IMR-90 (cell line): ENCODE results near the gene NEIL1. TPM values are rescaled to one million over a fixed set of nuclear protein-coding genes. Genes with fewer than 3 reads are reported as not detected.

Experiments
- ATAC-seq: fragments of 200-7000 bp; cut with Tn5 transposase; 2 replicates; pipeline ENCODE4 v1.9.1; 2020; ENCODE audit warnings: low read depth, mild to moderate bottlenecking, moderate library complexity
- BruUV-seq: library from RNA; stranded (reverse); fragments of 400-500 nt; replicated peaks from 2 replicates; lab custom pipeline; 2021; lab: Mats Ljungman, UMichigan
- CTCF ChIA-PET: fragments of 300-600 bp; formaldehyde crosslinking; extraction: SDS; loops from one replicate; lab custom pipeline; 2021; ENCODE audit warnings: antibody characterized with exemption; lab: Yijun Ruan, JAX
- POLR2A ChIA-PET: fragments of 300-600 bp; sonication (Branson Sonifier 250); formaldehyde crosslinking; loops from one replicate; lab custom pipeline; 2022; ENCODE audit warnings: antibody characterized with exemption; ENCODE audit not compliant: unreplicated experiment; lab: Charles Lee
- DNase-seq: peaks from one replicate; pipeline ENCODE4 v3.0.0; 2013
- H2AFZ ChIP-seq: replicated peaks from 2 replicates; pipeline ENCODE3; 2013; ENCODE audit warnings: low read length, mild to moderate bottlenecking; ENCODE audit not compliant: poor library complexity
- H2AK5ac ChIP-seq: 2 replicates; pipeline ENCODE4 v1.6.1; 2013; ENCODE audit warnings: low read depth, low read length, inconsistent platforms
- H2AK9ac ChIP-seq: replicated peaks from 2 replicates; pipeline ENCODE3; 2013; ENCODE audit warnings: mild to moderate bottlenecking, low read depth, low read length, moderate library complexity; ENCODE audit not compliant: poor library complexity
- H2BK120ac ChIP-seq: 2 replicates; pipeline ENCODE4 v1.6.1; 2013; ENCODE audit warnings: low read depth, low read length, inconsistent platforms
- H2BK15ac ChIP-seq: 3 replicates; pipeline ENCODE4 v1.6.1; 2013; ENCODE audit warnings: low read depth, low read length, inconsistent platforms
- H2BK20ac ChIP-seq: 2 replicates; pipeline ENCODE4 v1.6.1; 2013; ENCODE audit warnings: low read depth, mild to moderate bottlenecking, inconsistent platforms, low read length, moderate library complexity
- H2BK5ac ChIP-seq: 2 replicates; pipeline ENCODE4 v1.6.1; 2013; ENCODE audit warnings: mild to moderate bottlenecking, low read depth, low read length, inconsistent platforms; ENCODE audit not compliant: poor library complexity, severe bottlenecking
- H3K14ac ChIP-seq: replicated peaks from 2 replicates; pipeline ENCODE4 v1.6.1; 2013; ENCODE audit warnings: low read depth, low read length, inconsistent platforms
- H3K18ac ChIP-seq: 2 replicates; pipeline ENCODE4 v1.6.1; 2013; ENCODE audit warnings: low read depth, low read length, control low read depth
- H3K23ac ChIP-seq: 2 replicates; pipeline ENCODE4 v1.6.1; 2013; ENCODE audit warnings: low read depth, low read length, inconsistent platforms
- H3K27ac ChIP-seq: 2 replicates; pipeline ENCODE4 v1.5.1; 2013; ENCODE audit warnings: mild to moderate bottlenecking, control low read depth, low read length; ENCODE audit not compliant: insufficient read depth
- H3K27me3 ChIP-seq: 2 replicates; pipeline ENCODE4 v1.6.1; 2013; ENCODE audit warnings: low read length; ENCODE audit not compliant: control insufficient read depth, insufficient read depth
- H3K36me3 ChIP-seq: 2 replicates; pipeline ENCODE4 v1.6.1; 2013; ENCODE audit warnings: low read length, mixed read lengths; ENCODE audit not compliant: control insufficient read depth, insufficient read depth
- H3K4ac ChIP-seq: 2 replicates; pipeline ENCODE4 v1.6.1; 2013; ENCODE audit warnings: low read depth, low read length, inconsistent platforms
- H3K4me1 ChIP-seq: 2 replicates; pipeline ENCODE4 v1.6.1; 2013; ENCODE audit warnings: low read length, mixed read lengths; ENCODE audit not compliant: control insufficient read depth, insufficient read depth
- H3K4me2 ChIP-seq: 2 replicates; pipeline ENCODE4 v1.6.1; 2013; ENCODE audit warnings: low read depth, mild to moderate bottlenecking, control low read depth, low read length, moderate library complexity
- H3K4me3 ChIP-seq: 2 replicates; pipeline ENCODE4 v1.5.1; 2013; ENCODE audit warnings: low read depth, mild to moderate bottlenecking, control low read depth, low read length, moderate library complexity; ENCODE audit not compliant: insufficient read depth
- H3K56ac ChIP-seq: 2 replicates; pipeline ENCODE4 v1.6.1; 2013; ENCODE audit warnings: low read length, inconsistent platforms; ENCODE audit not compliant: insufficient read depth; ENCODE audit errors: extremely low read depth
- H3K79me1 ChIP-seq, 2 experiments: 2 replicates each; pipeline ENCODE4 v1.6.1; 2013; ENCODE audit warnings: low read length in 2 of 2, inconsistent platforms in 1 of 2, low read depth in 1 of 2
- H3K9ac ChIP-seq: 2 replicates; pipeline ENCODE4 v1.6.1; 2013; ENCODE audit warnings: low read depth, low read length, control low read depth
- H3K9me1 ChIP-seq: 2 replicates; pipeline ENCODE4 v1.6.1; 2013; ENCODE audit warnings: low read length, inconsistent platforms; ENCODE audit not compliant: insufficient read depth
- H3K9me3 ChIP-seq: 2 replicates; pipeline ENCODE4 v1.6.1; 2013; ENCODE audit warnings: low read length; ENCODE audit not compliant: control insufficient read depth, insufficient read depth
- H4K20me1 ChIP-seq: 2 replicates; pipeline ENCODE4 v1.6.1; 2013; ENCODE audit warnings: low read length, inconsistent platforms; ENCODE audit not compliant: insufficient read depth
- H4K5ac ChIP-seq: 2 replicates; pipeline ENCODE4 v1.6.1; 2013; ENCODE audit warnings: mild to moderate bottlenecking, low read depth, low read length, control low read depth
- H4K8ac ChIP-seq, 2 experiments: 2 replicates each; pipeline ENCODE4 v1.6.1; 2013; ENCODE audit warnings: low read depth in 2 of 2, low read length in 2 of 2, control low read depth in 1 of 2, inconsistent platforms in 1 of 2
- H4K91ac ChIP-seq: 2 replicates; pipeline ENCODE4 v1.6.1; 2013; ENCODE audit warnings: low read depth, low read length, inconsistent platforms; ENCODE audit not compliant: insufficient read depth
- BHLHE40 ChIP-seq: fragments of 150-350 bp; IDR thresholded peaks from 2 replicates; pipeline ENCODE4 v1.6.1; 2016; ENCODE audit warnings: mild to moderate bottlenecking, low read depth, low read length
- CEBPB ChIP-seq: IDR thresholded peaks from 2 replicates; pipeline ENCODE4 v1.6.1; 2012; ENCODE audit warnings: low read depth, low read length, improper control_type of control experiment
- CTCF ChIP-seq: conservative IDR thresholded peaks from 2 replicates; pipeline ENCODE4 v1.5.1; 2012; ENCODE audit warnings: mild to moderate bottlenecking, low read depth, low read length, improper control_type of control experiment
- MAFK ChIP-seq: IDR thresholded peaks from 2 replicates; pipeline ENCODE4 v1.6.1; 2012; ENCODE audit warnings: low read depth, low read length, improper control_type of control experiment
- MXI1 ChIP-seq: IDR thresholded peaks from 2 replicates; pipeline ENCODE4 v1.6.1; 2012; ENCODE audit warnings: low read depth, mild to moderate bottlenecking, low read length, moderate library complexity, borderline replicate concordance
- NFE2L2 ChIP-seq: fragments of 150-350 bp; IDR thresholded peaks from 2 replicates; pipeline ENCODE4 v1.6.1; 2016; ENCODE audit warnings: low read depth, mild to moderate bottlenecking, low read length
- RAD21 ChIP-seq: IDR thresholded peaks from 2 replicates; pipeline ENCODE4 v1.6.1; 2012; ENCODE audit warnings: low read length, improper control_type of control experiment
- WGBS, 2 experiments: methylation state at CpG; one replicate each; pipeline versions ENCODE4 v1.1.5 to v1.1.7; 2013; ENCODE audit warnings: missing lambda C conversion rate in 2 of 2; ENCODE audit not compliant: insufficient read length in 1 of 2; ENCODE audit errors: extremely low coverage in 2 of 2; 5-methylcytosine and 5-hydroxymethylcytosine counted together
- dilution Hi-C: fragments of 300-500 bp; cut with HindIII; formaldehyde crosslinking; loops from one replicate; pipeline ENCODE4 v1.14.3; 2018; ENCODE audit warnings: low sequenced_read_pairs; ENCODE audit not compliant: unreplicated experiment
- in situ Hi-C: fragments of 300-500 bp; cut with MboI; formaldehyde crosslinking; loops from 3 replicates; pipeline ENCODE4 v1.14.3; 2019; ENCODE audit warnings: low sequenced_read_pairs, inconsistent platforms, mixed read lengths
- intact Hi-C: fragments of 100-400 bp; cut with micrococcal nuclease; formaldehyde crosslinking; loops from 2 replicates; pipeline ENCODE4 v1.10.0; 2022
- polyA plus RNA-seq, 3 experiments: library from polyadenylated mRNA; depleted of rRNA; stranded (reverse); fragments of >200 nt; gene quantifications; 2 replicates each; pipeline ENCODE4 v1.2.3, GENCODE V29; 2012; ENCODE audit warnings: low replicate concordance in 1 of 3
- total RNA-seq: library from RNA; depleted of rRNA; stranded (reverse); fragments of >200 nt; gene quantifications from 2 replicates; pipeline ENCODE4 v1.2.3, GENCODE V29; 2012

The NEIL1 gene
- total and polyA plus RNA-seq, 2 of the 4 experiments (the other 2 are of a cell fraction): 1.1 to 3.6 TPM

GRCh38 chr15:75361989-75362641 is 15.3 kb downstream of the NEIL1 start:
- 100% methylated on average over 2 of the region's 13 CpGs; no CpG with 5 or more reads in 1 of the 2 experiments for WGBS, 2 experiments
- dilution Hi-C loops (no loop called here), intact Hi-C loops (no loop called here), in situ Hi-C loops (no loop called here)
- H3K9me1 ChIP-seq: no peaks in the 10 kb centered on the region; the same call in 1 of the 2 replicates
- DNase-seq (no peak), ATAC-seq (no peak)
- no peak overlapping the region for H4K91ac ChIP-seq
- no peak overlapping the region for H3K18ac ChIP-seq
- peaks cover 10% of the 10 kb centered on the region; the same call in 1 of the 2 replicates for H4K20me1 ChIP-seq
- H4K5ac ChIP-seq: no peak overlapping the region
- no peak overlapping the region for H3K9ac ChIP-seq
- no peak overlapping the region for H2BK5ac ChIP-seq
- no peak overlapping the region for H3K23ac ChIP-seq
- BruUV-seq: no TSS peak
- CTCF ChIA-PET: no interaction called here
- H3K4me2 ChIP-seq: no peak overlapping the region
- H3K79me1 ChIP-seq: peaks cover 7 to 20% of the 10 kb centered on the region in 2 experiments; a peak in 3 of 4 replicates
- H3K4ac ChIP-seq: no peak overlapping the region
- no peak overlapping the region for H2AK5ac ChIP-seq
- no peak overlapping the region for H2AK9ac ChIP-seq
- no peak overlapping the region for H4K8ac ChIP-seq
- no peak overlapping the region for H3K14ac ChIP-seq
- H2BK20ac ChIP-seq: no peak overlapping the region
- no peaks in the 10 kb centered on the region for H3K4me1 ChIP-seq
- H3K4me3 ChIP-seq: no peak overlapping the region
- no peak overlapping the region for H3K27ac ChIP-seq
- no peaks in the 10 kb centered on the region for H3K9me3 ChIP-seq
- no peak overlapping the region for H3K56ac ChIP-seq
- POLR2A ChIA-PET: no interaction called here
- TF ChIP-seq MXI1 (no peak), BHLHE40 (no peak), RAD21 (no peak), MAFK (no peak), NFE2L2 (no peak), CTCF (no peak), CEBPB (no peak)
- no peak overlapping the region for H2AFZ ChIP-seq
- H3K36me3 ChIP-seq: peaks cover 70% of the 10 kb centered on the region
- H3K27me3 ChIP-seq: no peaks in the 10 kb centered on the region
- no peak overlapping the region for H2BK120ac ChIP-seq
- no peak overlapping the region for H2BK15ac ChIP-seq
